Astrocyte of the spinal cord (primary cell): Measurements from ENCODE around the gene SLC52A3.
"Not testable (repeated sequence)": the region's sequence is repeated elsewhere in the genome, so short reads cannot be mapped to it uniquely, and the experiment has no call there.

Experiments used
- DNase-seq: peaks from one replicate; pipeline ENCODE4 v3.0.0; 2011; ENCODE audit warnings: low read depth, low spot score
- H3K4me3 ChIP-seq: 2 replicates; pipeline ENCODE4 v1.5.1; 2011; ENCODE audit warnings: low read depth, mild to moderate bottlenecking, low read length, moderate library complexity
- CTCF ChIP-seq: IDR thresholded peaks from 2 replicates; pipeline ENCODE4 v1.5.1; 2012; ENCODE audit warnings: low read depth, mild to moderate bottlenecking, low read length, inconsistent platforms
- in situ Hi-C: cut with HindIII; loops from 2 replicates; pipeline ENCODE4 v1.10.0; 2017; ENCODE audit warnings: low sequenced_read_pairs

Gene SLC52A3

GRCh38 chr20:801678-802077 lies 33.4 kb upstream of the SLC52A3 start:
- TF ChIP-seq CTCF: no peak
- H3K4me3 ChIP-seq: no peak overlapping the region
- in situ Hi-C loops: no loop called here
- no peak for DNase-seq

- in situ Hi-C loops, H3K4me3 ChIP-seq, DNase-seq: not testable (repeated sequence)
Measured at GRCh38 chr20:800026-800425, 31.7 kb upstream of the SLC52A3 start.

- in situ Hi-C loops, DNase-seq, H3K4me3 ChIP-seq: not testable (repeated sequence)
Measured at GRCh38 chr20:798746-799145, 30.4 kb upstream of the SLC52A3 start.

- no peak overlapping the region for H3K4me3 ChIP-seq
- TF ChIP-seq CTCF: no peak
- in situ Hi-C loops: no loop called here
- no peak for DNase-seq
Measured at GRCh38 chr20:796921-797320, 28.6 kb upstream of the SLC52A3 start.

GRCh38 chr20:792248-792647 lies 23.9 kb upstream of the SLC52A3 start:
- TF ChIP-seq CTCF: no peak
- no peak for DNase-seq
- in situ Hi-C loops: no loop called here
- no peak overlapping the region for H3K4me3 ChIP-seq

- TF ChIP-seq CTCF: no peak
- in situ Hi-C loops: no loop called here
- no peak for DNase-seq
- H3K4me3 ChIP-seq: no peak overlapping the region
Measured at GRCh38 chr20:791056-791455, 22.8 kb upstream of the SLC52A3 start.

GRCh38 chr20:787825-788224 lies 19.5 kb upstream of the SLC52A3 start:
- TF ChIP-seq CTCF: no peak
- in situ Hi-C loops: no loop called here
- H3K4me3 ChIP-seq: no peak overlapping the region
- DNase-seq: no peak

- DNase-seq: no peak
- in situ Hi-C loops: no loop called here
- no peak for TF ChIP-seq CTCF
Measured at GRCh38 chr20:779771-780170, 11.5 kb upstream of the SLC52A3 start.

More at GRCh38 chr20:779771-780170, 11.5 kb upstream of the SLC52A3 start:
- no peak overlapping the region for H3K4me3 ChIP-seq
